ENCODE data around the gene CALHM4.

DNA sequence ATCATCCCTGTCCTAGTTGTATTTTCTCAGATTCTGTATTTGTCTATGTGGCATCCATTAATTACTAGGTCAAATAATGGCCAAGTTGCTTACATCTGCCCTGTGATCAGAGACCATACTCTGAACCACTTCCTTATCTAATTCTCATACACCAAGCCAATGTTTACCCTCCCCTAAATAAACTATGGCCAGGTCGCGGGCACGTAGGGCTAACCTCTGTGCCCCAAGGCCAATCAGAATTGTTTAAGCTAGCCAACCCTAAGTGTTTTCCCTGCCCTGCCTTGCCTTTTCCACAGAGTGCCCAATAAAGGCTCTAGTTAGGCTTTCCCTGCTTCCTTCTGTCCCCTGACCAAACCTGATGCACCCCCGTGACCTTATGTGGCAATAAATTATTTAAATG is 2.8 kb upstream of the CALHM4 start:
- no peak for TF ChIP-seq SP1 (IDR thresholded peaks at IDR 0.05)
- TF ChIP-seq FOXA1 (IDR thresholded peaks at IDR 0.05) = no peak
- TF ChIP-seq ZNF384 (IDR thresholded peaks at IDR 0.05) = no peak
- TF ChIP-seq FOXK2 (IDR thresholded peaks at IDR 0.05) = no peak
- TF ChIP-seq TARDBP (IDR thresholded peaks at IDR 0.05) = no peak

All from HEK293T (cell line).